Activated naive CD8-positive, alpha-beta T cell treated with anti-CD3 and anti-CD28 coated beads, Interleukin-2, amount 50 U/mL, for 24 hours (primary cell): Measurements from ENCODE around the gene ZNF341.

Source experiments
- ATAC-seq: fragments of 150-1000 bp; cut with Tn5 transposase; one replicate; pipeline ENCODE4 v1.10.0; 2021
- DNase-seq: peaks from one replicate; pipeline ENCODE4 v3.0.0; 2021
- H3K27ac Mint-ChIP-seq: one replicate; pipeline ENCODE4 v1.8.0; 2021; ENCODE audit warnings: mild to moderate bottlenecking, mixed read lengths
- H3K27me3 Mint-ChIP-seq: one replicate; pipeline ENCODE4 v1.8.0; 2021; ENCODE audit warnings: mixed read lengths
- H3K36me3 Mint-ChIP-seq: one replicate; pipeline ENCODE4 v1.8.0; 2021; ENCODE audit warnings: low read depth, mixed read lengths
- H3K4me1 Mint-ChIP-seq: one replicate; pipeline ENCODE4 v1.8.0; 2021; ENCODE audit warnings: mixed read lengths
- H3K4me3 Mint-ChIP-seq: one replicate; pipeline ENCODE4 v1.8.0; 2021; ENCODE audit warnings: mild to moderate bottlenecking, moderate library complexity, mixed read lengths
- H3K9me3 Mint-ChIP-seq: one replicate; pipeline ENCODE4 v1.8.0; 2021; ENCODE audit warnings: mixed read lengths

Gene ZNF341

DNA sequence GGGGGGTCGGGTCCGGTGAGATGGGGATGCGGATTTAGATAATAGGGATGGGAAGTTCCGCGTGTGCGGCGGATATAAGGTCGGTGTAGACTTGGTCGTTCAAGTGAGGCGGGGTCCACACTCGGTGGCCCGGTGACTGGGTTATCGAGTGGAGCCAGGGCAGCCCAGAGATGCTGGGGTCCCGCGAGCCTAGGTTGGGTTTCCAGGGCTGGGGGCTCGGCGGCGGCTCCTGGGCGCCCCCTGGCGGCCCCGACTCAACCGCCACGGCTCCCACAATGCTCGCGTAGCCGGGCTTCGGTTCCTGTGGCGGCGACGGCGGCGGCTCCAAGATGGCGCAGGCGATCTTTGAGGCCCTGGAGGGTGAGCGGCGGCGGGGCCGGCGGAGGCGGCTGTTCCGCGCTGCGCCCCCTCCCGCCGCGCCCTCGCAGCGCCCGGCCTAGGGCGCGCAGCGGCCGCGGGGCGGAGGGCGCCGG is at the start of gene ZNF341:
Gene ZNF341 (plus strand): TSS at position 304 of the 473 bp plus-strand sequence. CDS start 26 bp downstream, at position 330.
- peaks cover 30% of the 10 kb centered on the region for H3K4me1 Mint-ChIP-seq
- H3K27ac Mint-ChIP-seq: peak within 1 kb of the TSS; percentile 76
- peaks cover 11% of the 10 kb centered on the region for H3K9me3 Mint-ChIP-seq
- DNase-seq (peak; percentile 90), ATAC-seq (peak; percentile 77)
- H3K27me3 Mint-ChIP-seq: no peaks in the 10 kb centered on the region
- peak within 1 kb of the TSS; percentile 82 for H3K4me3 Mint-ChIP-seq
- peaks cover 11% of the 10 kb centered on the region for H3K36me3 Mint-ChIP-seq

DNA sequence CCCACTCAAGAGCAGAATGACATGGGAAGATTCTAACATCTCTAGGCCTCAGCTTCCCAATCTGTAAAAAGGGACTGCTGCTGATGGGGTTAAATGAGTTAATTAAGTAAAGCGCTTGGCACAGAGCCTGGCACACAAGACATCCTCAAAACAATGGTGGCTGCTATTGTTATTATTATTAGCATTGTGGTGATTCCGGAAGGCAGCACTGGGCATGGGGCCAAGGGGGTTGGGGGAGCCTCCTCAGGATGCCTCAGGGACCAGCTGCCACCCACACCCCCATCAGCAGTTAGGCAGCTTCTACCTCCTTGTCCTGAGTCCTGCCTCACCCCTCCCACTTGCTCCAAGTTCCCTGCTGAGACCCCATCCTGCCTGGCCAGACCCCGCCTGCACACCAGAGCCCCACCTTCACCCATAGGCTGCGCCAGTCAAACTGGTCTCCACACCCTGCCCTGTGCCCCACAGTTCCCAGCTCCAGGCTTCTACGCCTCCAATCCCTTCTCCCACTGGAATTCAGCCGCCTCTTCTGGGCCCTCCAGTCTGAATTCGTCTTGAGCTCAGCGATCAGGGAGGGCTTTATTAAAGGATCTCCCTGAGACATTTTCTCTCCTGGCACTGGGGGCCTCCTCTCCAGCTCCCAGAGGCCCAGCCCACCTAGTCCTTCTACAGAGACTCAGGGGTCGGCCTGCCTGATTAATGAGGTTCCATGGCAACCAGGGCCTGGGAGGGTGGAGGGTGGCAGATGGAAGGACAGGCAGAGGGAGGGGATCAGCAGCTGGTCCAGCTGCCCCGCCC is 47.1 kb upstream of the ZNF341 start:
- H3K27me3 Mint-ChIP-seq: no peaks in the 10 kb centered on the region
- peak overlapping the region; percentile 91 for H3K27ac Mint-ChIP-seq
- H3K9me3 Mint-ChIP-seq: no peaks in the 10 kb centered on the region
- H3K4me3 Mint-ChIP-seq: peak overlapping the region; percentile 94
- DNase-seq (no peak), ATAC-seq (no peak)
- peaks cover 79% of the 10 kb centered on the region for H3K4me1 Mint-ChIP-seq
- peaks cover 9% of the 10 kb centered on the region for H3K36me3 Mint-ChIP-seq

DNA sequence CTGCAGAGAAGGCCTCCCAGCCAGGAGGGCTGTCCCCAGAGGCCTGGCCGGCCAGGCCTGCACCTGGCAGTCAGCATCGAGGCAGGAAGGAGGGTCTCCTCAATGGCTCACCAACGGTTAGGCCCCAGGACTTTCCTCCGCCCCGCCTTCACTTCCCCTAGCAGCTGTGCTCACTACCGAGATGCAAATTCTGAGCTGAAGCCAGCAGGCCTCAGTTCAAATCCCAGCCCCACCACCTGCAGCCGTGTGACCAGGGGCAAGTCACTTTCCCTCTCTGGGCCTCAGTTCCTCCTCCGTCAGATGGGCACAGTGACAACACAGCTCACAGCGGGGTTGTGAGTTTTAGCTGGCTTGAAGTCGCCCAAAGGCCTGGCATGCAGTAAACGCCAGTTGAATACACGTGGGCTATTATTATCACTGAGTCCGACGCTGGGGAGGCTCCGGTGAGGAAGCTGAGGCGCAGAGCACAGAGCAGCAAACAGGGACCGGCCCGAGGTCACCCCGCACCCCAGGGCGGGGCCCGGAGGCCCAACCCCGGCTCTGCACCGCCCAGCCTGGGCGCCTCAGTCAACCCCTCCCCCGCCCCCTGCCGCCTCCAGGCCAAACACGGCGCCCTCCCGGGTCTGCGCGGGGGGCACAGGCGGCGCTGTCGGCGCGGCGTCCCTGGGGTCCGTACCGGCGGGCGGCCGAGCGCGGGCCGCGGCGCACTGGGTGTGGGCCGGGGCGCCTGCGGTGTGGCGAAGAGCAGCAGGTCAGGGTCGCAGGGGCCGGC is 46.3 kb upstream of the ZNF341 start:
- Mint-ChIP-seq H3K36me3 (peaks cover 9% of the 10 kb centered on the region), H3K9me3 (no peaks in the 10 kb centered on the region), H3K27ac (peak overlapping the region; percentile 91), H3K4me1 (peaks cover 79% of the 10 kb centered on the region), H3K27me3 (no peaks in the 10 kb centered on the region), H3K4me3 (peak overlapping the region; percentile 94)
- peak; percentile 78 for DNase-seq
- peak; percentile 51 for ATAC-seq

- H3K9me3 Mint-ChIP-seq: no peaks in the 10 kb centered on the region
- DNase-seq (peak; percentile 97), ATAC-seq (peak; percentile 85)
- H3K27me3 Mint-ChIP-seq: no peaks in the 10 kb centered on the region
- H3K4me1 Mint-ChIP-seq: peaks cover 78% of the 10 kb centered on the region
- H3K27ac Mint-ChIP-seq: peak within 1 kb of the TSS; percentile 91
- H3K4me3 Mint-ChIP-seq: peak within 1 kb of the TSS; percentile 94
- H3K36me3 Mint-ChIP-seq: peaks cover 6% of the 10 kb centered on the region
Measured at GRCh38 chr20:33686100-33686983, 45.5 kb upstream of the ZNF341 start, which contains the start of gene E2F1. E2F1 (minus strand) TSS chr20:33686385; CDS start chr20:33686264, 121 bp downstream.

DNA sequence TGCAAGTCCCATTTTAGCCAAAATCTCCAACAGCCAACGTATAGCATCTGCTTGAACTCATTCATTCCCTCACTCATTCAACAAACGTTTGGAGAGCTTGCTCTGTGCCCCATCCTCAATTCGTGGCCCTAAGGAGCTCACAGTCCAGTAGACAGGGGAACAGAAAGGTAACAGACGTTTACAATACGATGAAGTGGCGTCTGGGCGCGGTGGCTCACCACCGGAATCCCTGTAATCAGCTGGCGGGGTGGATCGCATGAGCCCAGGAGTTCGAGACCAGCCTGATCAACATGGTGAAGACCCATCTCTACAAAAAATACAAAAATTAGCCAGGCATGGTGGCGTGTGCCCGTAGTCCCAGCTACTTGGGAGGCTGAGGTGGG is 44.8 kb upstream of the ZNF341 start:
- Mint-ChIP-seq H3K9me3 (no peaks in the 10 kb centered on the region), H3K27me3 (no peaks in the 10 kb centered on the region), H3K4me1 (peaks cover 72% of the 10 kb centered on the region), H3K36me3 (peaks cover 3% of the 10 kb centered on the region), H3K27ac (peak overlapping the region; percentile 85), H3K4me3 (peak overlapping the region; percentile 68)
- ATAC-seq (no peak), DNase-seq (no peak)

DNA sequence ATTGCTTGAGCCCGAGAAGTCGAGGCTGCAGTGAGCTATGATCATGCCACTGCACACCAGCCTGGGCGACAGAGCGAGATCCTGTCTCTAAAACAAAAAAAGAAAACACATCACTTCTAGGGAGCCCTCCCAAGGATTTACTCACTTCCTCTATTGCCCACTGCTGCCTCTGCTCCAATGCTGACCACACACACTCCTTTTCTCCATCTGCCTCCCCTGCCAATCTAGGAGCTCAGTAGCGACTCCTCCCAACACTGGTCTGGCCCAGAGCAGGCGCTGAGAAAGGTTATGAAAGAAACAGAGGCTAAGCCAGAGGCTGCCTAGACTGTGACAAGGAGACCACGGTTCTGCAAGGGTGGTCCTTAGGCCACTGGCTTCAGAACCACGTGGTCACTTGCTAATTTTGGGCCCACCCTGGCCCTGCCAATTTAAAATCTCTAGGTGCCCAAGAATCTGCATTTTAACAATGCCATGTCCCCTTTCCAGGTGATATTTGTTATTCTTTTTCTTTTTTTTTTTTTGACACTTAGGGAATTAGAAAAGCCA is 44.4 kb upstream of the ZNF341 start:
- Mint-ChIP-seq H3K27me3 (no peaks in the 10 kb centered on the region), H3K9me3 (no peaks in the 10 kb centered on the region), H3K4me1 (peaks cover 69% of the 10 kb centered on the region), H3K36me3 (peaks cover 3% of the 10 kb centered on the region), H3K4me3 (no peak overlapping the region), H3K27ac (no peak overlapping the region)
- ATAC-seq: no peak
- no peak for DNase-seq

GRCh38 chr20:33687993-33688937 is 43.5 kb upstream of the ZNF341 start:
- peak overlapping the region; percentile 71 for H3K27ac Mint-ChIP-seq
- H3K4me1 Mint-ChIP-seq: peaks cover 63% of the 10 kb centered on the region
- no peak for DNase-seq
- no peak for ATAC-seq
- no peaks in the 10 kb centered on the region for H3K9me3 Mint-ChIP-seq
- H3K36me3 Mint-ChIP-seq: peaks cover 3% of the 10 kb centered on the region
- H3K27me3 Mint-ChIP-seq: no peaks in the 10 kb centered on the region
- H3K4me3 Mint-ChIP-seq: no peak overlapping the region

DNA sequence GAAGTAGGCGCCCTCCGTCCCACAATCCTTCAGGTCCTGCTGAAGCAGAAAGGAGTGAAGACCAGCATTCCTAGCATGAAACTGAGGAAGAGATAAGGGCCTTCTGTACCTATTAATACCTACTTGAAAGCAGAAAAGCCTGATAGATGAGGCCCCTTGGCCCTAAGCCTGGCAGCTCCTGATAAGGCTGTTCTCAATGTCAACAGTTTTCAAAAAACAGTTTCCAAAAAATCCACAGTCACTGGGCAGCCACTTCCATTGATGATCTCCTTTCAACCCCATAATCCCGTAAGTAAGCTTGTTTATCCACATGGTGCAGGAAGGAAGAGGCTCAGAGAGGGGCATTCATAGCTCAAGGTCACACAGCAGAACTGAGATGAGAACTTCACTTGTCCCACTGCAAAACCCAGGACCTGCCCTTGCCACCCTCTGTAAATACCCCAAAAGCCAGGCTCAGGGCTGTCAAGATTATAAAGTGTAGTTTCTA is 42.8 kb upstream of the ZNF341 start:
- Mint-ChIP-seq H3K36me3 (peaks cover 3% of the 10 kb centered on the region), H3K4me3 (no peak overlapping the region), H3K27ac (peak overlapping the region; percentile 71), H3K9me3 (no peaks in the 10 kb centered on the region), H3K4me1 (peaks cover 63% of the 10 kb centered on the region), H3K27me3 (no peaks in the 10 kb centered on the region)
- DNase-seq (no peak), ATAC-seq (no peak)

DNA sequence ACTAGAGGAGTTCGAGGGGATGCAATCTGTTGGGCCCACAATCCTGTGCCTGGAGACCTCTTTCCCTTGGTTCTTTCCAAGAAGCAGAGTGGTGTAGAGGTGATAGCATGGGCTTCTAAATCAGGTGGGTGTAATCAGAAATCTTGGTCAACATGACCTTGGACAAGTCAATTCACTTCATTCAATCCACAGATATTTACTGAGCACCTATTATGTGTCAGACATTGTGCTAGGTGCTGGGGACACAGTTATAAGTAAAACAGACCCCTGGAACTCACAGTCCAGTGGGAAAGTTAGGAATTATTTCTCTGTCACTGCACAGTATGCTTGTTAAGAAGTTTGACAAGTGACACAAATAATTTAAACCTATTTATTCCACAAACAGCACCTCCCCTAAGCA is 42.3 kb upstream of the ZNF341 start:
- no peak for DNase-seq
- peaks cover 3% of the 10 kb centered on the region for H3K36me3 Mint-ChIP-seq
- no peaks in the 10 kb centered on the region for H3K27me3 Mint-ChIP-seq
- peaks cover 59% of the 10 kb centered on the region for H3K4me1 Mint-ChIP-seq
- ATAC-seq: no peak
- no peaks in the 10 kb centered on the region for H3K9me3 Mint-ChIP-seq
- peak overlapping the region; percentile 67 for H3K27ac Mint-ChIP-seq
- H3K4me3 Mint-ChIP-seq: peak overlapping the region; percentile 68

- peak; percentile 35 for ATAC-seq
- H3K4me1 Mint-ChIP-seq: peaks cover 55% of the 10 kb centered on the region
- H3K27me3 Mint-ChIP-seq: no peaks in the 10 kb centered on the region
- no peaks in the 10 kb centered on the region for H3K9me3 Mint-ChIP-seq
- peaks cover 3% of the 10 kb centered on the region for H3K36me3 Mint-ChIP-seq
- peak; percentile 61 for DNase-seq
- peak overlapping the region; percentile 67 for H3K27ac Mint-ChIP-seq
- peak overlapping the region; percentile 68 for H3K4me3 Mint-ChIP-seq
Measured at GRCh38 chr20:33689973-33690372, 41.8 kb upstream of the ZNF341 start.

- H3K9me3 Mint-ChIP-seq: no peaks in the 10 kb centered on the region
- no peaks in the 10 kb centered on the region for H3K27me3 Mint-ChIP-seq
- ATAC-seq: no peak
- no peak for DNase-seq
- no peak overlapping the region for H3K27ac Mint-ChIP-seq
- no peak overlapping the region for H3K4me3 Mint-ChIP-seq
- peaks cover 31% of the 10 kb centered on the region for H3K4me1 Mint-ChIP-seq
- no peaks in the 10 kb centered on the region for H3K36me3 Mint-ChIP-seq
Measured at GRCh38 chr20:33693289-33693688, 38.5 kb upstream of the ZNF341 start.

DNA sequence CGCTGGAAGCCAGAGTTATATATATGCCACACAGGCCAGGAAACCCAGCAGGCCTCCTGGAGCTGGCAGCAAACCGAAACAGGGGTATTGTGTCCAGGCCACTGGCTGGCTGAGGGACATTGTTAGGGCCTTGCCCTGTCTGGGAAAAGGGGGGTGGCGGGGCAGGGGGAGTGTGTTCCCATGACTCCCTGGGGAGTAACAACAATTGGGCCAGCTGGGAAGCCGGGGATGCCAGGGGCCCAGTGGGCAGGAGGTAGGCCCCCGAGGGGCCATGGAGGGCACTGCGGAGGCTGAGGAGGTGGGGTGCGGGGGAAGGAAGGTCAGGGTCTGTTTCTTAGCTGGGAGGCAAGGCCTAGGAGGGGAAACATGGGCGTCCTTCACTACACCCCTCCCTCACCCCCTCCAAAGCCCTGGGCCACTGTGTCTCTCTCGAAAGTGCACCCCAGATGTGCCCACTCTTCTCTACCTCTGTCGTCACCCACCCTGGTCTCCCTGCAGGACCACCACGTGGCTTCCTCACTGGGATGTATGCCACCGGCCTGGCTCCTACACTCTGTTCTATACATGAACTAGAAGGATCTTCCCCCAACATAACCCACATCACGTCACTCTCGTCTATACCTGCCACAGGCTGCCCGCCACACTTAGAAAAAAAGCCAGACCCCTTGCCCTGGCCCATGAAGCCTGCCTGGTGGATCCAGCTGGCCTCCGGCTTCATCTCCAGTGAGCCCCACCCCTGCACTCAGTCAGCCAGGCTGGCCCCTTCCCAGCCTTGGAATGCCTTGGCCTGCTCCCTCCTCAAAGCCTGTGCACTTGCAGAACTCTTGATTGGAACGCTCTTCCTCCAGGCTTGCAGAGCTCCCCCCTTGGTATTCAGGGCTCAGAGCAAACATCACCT is 37.8 kb upstream of the ZNF341 start:
- no peak overlapping the region for H3K27ac Mint-ChIP-seq
- no peak for DNase-seq
- peaks cover 24% of the 10 kb centered on the region for H3K4me1 Mint-ChIP-seq
- H3K36me3 Mint-ChIP-seq: no peaks in the 10 kb centered on the region
- H3K4me3 Mint-ChIP-seq: no peak overlapping the region
- no peaks in the 10 kb centered on the region for H3K27me3 Mint-ChIP-seq
- H3K9me3 Mint-ChIP-seq: no peaks in the 10 kb centered on the region
- no peak for ATAC-seq
